Mesenteric fat pad (tissue), 1 donor: ENCODE data around the gene TCF7L1. TPM values are rescaled to one million over a fixed set of nuclear protein-coding genes. Genes with fewer than 3 reads are reported as not detected.
A peak's percentile ranks its signal among the peaks of the same experiment; 100 is the strongest.
"Not testable (repeated sequence)": the region's sequence is repeated elsewhere in the genome, so short reads cannot be mapped to it uniquely, and the experiment has no call there.

Experiments used
- DNase-seq: peaks from one replicate; pipeline ENCODE4 v3.0.0-alpha.2; 2020; ENCODE audit warnings: low spot score
- total RNA-seq: library from RNA; stranded (reverse); fragmentation: NEBNext Ultra II Directional; extraction: Animal tissue kit (Norgen Biotek cat#: 25700); gene quantifications from one replicate; pipeline ENCODE4 v1.2.1, GENCODE V29; 2021
- donor health status: DM: yes; HTN: yes; CAD: no.

Gene TCF7L1
- total RNA-seq, 1 donor from 2014 or later, result 27.8 TPM

DNA sequence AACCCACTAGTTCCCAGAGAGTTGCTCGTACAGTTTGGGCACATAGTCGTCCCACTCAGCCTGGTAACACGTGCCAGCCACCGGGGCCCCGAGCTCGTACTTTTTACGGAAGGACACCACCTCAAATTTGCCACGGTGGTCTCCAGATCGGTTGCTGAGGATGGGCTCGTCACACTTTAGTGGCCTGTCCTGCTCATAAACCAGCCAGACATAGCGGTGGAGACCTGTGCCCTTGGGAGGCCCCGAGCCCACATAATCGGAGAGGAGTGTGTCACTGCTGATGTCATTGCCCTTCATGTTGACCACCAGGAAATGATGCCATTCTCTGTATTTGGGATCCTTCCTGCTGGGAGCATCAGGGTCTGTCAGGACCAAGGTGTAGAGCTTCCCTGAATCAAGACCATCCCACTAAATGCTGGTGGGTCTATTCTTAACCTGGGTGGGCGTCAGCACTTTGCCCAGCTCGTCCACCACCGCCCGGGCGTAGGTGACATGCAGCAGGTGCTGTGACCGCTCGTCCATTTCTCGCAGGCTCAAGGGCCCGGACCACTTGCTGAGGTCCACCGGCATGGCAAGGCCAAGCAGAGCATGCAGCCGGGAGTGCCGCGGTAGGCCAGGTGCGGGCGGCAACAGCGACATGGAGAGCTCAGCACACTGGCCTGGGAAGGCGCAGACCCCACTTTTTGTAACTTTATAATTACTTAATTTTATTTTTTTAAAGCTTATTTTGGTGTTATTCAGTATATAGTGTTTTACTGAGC is 208.3 kb downstream of the TCF7L1 start:
- DNase-seq, result no peak

DNA sequence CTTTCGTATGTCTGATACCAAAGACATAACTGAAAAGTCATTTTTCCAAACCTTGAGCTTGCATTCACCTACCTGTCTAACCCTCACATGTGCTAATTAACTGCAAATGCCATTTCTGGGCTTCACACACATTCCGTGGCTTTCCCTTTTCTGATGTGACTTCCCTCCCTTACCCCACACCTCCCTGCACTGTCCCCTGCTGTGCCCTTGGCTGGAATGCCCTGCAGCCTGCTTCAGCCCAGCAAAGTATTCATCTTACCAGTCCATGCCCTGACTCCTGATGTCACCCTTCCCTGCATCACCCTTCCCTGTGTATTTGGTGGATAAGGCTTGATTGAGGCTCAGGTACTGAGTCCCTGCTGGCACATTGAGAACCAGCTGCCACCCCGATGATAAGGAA is 209.0 kb downstream of the TCF7L1 start:
- DNase-seq, result no peak

DNA sequence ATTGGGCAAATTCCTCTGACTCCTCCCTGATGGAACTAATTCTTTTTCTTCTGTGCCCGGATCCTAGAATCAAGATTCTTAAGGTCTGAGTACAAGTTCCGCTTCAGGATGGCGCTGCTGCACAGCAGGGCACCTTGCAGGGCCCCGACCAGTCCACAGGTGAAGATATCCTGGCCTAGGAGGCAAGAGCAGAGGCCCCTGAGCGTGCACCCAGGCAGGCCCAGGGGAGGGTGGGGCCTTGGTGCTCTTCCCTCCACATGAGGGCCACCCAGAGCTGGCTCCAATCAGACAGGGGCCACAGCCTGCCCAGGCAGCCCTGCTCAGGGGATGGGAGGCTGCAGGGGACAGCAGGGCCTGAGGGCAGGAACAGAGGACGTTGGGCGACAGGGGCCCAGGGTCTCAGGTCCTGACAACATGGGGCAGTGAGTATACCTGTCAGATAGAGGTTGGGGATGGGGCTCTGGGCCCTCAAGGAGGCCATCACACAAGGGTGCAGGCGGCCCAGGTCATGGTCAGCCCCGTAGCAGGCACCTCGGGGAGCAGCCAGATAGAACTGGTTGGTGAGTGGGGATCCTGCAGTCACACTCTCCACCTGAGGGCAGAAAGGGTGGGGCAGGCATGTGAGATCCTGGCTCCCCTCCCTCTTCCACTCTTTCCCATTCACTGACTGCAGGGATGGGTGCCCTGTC is 210.2 kb downstream of the TCF7L1 start:
- not testable (repeated sequence) for DNase-seq

DNA sequence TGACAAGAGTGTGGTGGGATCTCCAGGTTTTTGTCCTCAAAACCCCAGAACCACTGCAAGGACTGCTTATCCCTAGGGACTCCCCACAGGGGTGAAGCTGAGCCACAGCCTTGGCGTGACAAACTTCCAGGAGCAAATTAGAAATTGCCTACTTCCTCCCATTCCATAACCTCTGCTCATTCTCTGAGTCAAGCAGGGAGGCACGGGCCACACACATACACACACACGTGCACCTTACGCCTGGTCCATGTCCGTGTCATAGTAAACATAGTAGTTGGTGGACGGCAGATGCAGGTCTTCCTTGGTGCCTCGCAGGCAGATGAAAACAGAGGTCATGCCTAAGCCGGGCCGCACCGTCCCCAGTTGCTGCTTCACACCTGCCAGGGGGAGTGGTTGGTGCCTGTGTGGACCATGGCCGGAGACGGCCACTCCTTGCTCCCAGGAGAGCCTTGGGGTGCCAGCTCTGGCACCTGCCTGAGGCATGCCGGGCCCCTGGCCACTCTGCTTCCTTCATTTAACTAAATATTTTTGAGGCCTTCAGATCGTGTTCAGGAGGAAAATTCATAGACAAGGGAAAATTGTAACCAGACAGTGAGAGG is 211.3 kb downstream of the TCF7L1 start:
- no peak for DNase-seq

DNA sequence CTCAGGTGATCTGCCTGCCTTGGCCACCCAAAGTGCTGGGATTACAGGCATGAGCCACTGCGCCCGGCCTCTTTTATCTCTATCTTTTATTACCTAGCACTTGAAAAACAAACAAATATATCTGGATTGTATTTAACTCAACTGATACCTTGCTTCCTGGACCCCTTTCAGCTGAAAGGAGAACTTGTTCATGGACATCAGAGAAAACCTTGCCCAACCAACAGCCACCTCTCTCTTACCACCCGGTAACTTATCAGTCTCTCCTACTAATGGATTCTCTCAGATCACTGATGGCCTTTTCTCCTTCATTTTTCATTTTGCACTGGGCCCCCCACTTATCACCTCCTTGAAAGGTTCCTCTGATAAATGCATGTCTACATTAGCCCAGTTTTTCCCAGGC is 214.4 kb downstream of the TCF7L1 start:
- no peak for DNase-seq

DNA sequence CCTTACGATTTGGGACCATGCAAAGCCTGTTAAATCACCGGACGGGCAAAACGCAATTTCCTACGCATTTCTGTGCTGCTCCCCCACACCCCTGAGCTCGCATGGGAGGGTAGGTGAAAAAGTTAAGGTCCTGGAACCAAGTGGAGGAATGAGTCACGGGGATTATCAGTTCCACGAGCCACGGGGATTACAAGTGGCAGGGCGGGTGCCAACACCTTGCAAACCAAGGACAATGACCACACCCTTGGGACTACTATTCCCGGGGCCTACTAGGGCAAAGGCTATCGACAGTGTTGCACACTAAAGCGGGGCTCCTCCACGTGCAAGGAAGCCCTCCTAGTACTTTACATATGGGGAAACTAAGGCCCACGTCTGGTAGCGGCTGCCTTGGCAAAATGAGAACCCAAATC is 220.7 kb downstream of the TCF7L1 start:
- DNase-seq, result no peak

DNA sequence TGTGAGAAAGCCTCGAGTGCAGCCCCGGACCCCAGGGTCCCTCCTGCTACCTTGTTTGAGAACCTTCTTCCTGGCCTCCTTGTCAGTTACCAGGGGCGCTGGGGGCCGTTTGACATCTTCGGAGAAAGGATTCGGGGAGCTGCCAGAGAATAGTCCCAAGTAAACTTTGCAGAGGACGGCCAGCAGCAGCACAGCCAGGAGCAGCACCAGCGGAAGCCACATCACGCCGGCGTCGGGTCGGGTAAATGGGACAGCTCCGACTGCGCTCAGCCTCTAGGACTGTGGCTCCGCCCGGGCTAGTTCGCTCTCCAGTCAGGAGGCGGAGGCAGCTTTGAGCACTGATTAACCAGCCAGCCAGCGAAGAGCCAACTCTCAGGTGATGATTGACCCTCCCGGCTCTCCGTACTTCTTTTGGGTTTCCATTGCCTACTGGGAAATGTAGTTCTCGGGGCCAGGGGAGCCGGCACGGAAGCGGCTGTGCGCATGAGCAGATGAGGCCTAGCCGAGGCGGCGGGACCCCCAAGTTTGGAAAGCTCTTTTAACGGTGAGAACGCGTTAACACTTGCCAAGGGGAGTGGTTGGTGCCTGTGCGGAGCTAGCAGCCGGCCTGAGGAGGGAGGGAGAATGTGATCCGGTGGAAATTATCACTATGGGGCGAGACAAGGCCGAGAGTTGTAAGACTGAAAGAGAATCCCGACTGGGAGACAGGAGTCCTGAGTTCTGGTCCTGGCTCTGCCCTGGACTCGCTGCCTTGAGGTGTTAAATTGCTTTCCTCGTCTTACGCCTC is 221.3 kb downstream of the TCF7L1 start, which contains the start of the genes ELMOD3 and RETSAT:
Gene ELMOD3, plus strand, starts transcription at position 484 of the 787 bp plus-strand sequence. CDS start 2,430 bp downstream, outside the sequence.
Gene RETSAT, minus strand, starts transcription at position 243 of the 787 bp plus-strand sequence. Its CDS starts 21 bp downstream, at position 222.
- peak; percentile 98 for DNase-seq

DNA sequence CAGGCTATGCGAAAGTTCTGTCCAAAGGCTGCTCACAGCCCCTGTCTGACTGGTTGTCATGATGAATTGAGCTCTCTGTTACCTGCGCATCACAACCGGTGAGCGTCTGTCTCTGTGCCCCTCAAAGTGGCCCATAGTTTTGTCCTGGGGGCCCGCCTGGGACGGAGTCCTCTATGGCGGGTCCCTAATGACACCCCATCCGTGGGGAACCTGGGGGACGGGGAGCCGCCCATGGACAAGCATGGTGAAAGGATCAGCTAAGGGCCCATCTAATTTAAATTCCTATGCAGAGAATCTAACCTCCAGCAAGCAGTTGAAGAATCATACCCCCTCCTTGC is 221.8 kb downstream of the TCF7L1 start:
- DNase-seq, result no peak

DNA sequence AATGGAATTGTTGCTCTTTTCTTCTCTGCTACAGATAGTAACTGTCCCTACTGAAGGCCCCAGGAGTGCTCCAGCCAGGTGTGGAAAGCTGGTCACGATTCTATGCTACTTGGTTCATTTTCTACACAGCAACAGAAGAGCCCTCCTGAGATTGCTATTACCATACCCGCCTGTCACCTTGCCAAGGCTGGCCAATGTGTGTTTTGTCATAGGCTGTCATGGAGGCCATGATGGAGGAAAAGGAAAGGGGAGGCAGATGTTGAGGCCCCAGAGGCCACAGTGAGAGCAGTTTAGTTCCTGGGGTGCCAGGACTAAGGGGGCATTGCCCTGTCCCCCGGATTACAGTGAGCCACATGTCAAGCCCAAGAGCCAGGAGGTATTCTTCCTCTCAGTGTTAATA is 222.3 kb downstream of the TCF7L1 start:
- DNase-seq, result no peak

DNA sequence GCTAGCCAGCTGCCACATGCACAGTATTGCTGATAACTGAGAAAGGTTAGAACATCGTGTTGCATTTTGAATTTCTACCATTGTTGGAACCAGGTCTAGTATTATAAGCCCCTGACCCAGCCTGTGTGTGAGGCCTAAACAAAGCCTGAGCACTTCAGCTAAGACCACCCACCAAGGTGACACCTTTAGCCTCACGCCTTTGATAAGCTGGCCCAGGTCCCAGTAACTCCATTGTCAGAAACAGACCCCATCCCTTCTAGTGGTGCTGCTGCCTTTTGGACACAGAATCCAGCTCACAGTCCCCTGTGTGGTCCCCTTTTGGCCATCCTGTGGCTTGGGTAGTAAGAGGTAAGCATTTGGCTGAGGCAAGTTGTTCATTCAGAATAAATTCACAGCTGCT is 223.0 kb downstream of the TCF7L1 start:
- peak; percentile 16 for DNase-seq

DNA sequence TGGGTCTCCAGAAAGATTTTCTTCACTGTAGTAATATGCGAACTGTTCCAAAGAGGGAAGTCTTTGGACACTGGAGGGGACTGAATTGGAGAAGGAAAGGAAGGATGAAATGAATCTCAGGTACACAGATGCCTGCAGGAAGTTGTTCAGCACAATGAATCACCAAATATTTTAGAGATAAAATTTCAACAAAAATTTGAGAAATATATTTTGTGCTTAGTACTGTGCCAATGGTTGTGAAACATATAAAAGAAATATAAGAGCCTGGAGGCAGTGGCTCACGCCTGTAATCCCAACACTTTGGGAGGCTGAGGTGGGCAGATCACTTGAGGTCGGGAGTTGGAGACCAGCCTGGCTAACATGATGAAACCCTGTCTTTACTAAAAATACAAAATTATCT is 224.5 kb downstream of the TCF7L1 start:
- DNase-seq, result no peak

Other genes with a start within 250 kb of the TCF7L1 start
- 1,485 TPM for gene TMSB10, start 227.7 kb upstream of the TCF7L1 start, total RNA-seq
- gene KCMF1, start 162.2 kb upstream of the TCF7L1 start, total RNA-seq, result 79.7 TPM
- gene TGOLN2, start 194.6 kb downstream of the TCF7L1 start, total RNA-seq, result 128 TPM
- gene RETSAT, start 221.1 kb downstream of the TCF7L1 start, total RNA-seq, result 554 TPM
- 47.7 TPM for gene ELMOD3, start 221.4 kb downstream of the TCF7L1 start, total RNA-seq